Heart left ventricle (tissue), 13 donors: Measurements from ENCODE around the gene PRELID2.

Source experiments
- POLR2A ChIP-seq, 2 donors: fragments of 450-650 bp; IDR thresholded peaks; one replicate each; pipeline ENCODE4 v1.6.1; 2017; ENCODE audit warnings: antibody characterized with exemption in 2 of 2, mild to moderate bottlenecking in 2 of 2, moderate library complexity in 2 of 2
- TF ChIP-seq, protein P1 (sequence below), 12 donors: fragments of 200-600 bp; sonication (generic) in 4 of 12; IDR thresholded peaks; one replicate each; pipeline versions ENCODE4 v1.5.0 to v1.8.0; 2018 to 2022; ENCODE audit warnings: antibody characterized with exemption in 12 of 12, mild to moderate bottlenecking in 5 of 12
- donor health status: ischemic (EF 13 %, LVEDD 7.1; RV severe dilation, severe dysfunction).
- donor health status: DM: no; HTN: yes; CAD: no.
- donor health status: DM: no; HTN: no; CAD: no.
- donor health status: ischemic (EF 25% LVEDD 6.9; RV normal size, moderate dysfunction).
- donor health status: ischemic (EF 25% LVEDD 5.7; RV mildly dilated, moderate dysfunction).
- donor health status: ischemic (EF 35%, LVEDD 5.7; RV mildly dilated, moderate dysfunction).
- donor health status: nonischemic (EF 11% LVEDD 7.7; RV severe dilation, severe dysfunction).
- donor health status: DM: yes; HTN: yes; CAD: no.
- donor health status: PGD.
- donor health status: ischemic (EF 29% LVEDD 5.4; RV normal size, mild dysfunction).
- donor health status: nonischemic (EF 23%, LVEDD 6.1; RV moderate dilation, normal function).

DNA sequence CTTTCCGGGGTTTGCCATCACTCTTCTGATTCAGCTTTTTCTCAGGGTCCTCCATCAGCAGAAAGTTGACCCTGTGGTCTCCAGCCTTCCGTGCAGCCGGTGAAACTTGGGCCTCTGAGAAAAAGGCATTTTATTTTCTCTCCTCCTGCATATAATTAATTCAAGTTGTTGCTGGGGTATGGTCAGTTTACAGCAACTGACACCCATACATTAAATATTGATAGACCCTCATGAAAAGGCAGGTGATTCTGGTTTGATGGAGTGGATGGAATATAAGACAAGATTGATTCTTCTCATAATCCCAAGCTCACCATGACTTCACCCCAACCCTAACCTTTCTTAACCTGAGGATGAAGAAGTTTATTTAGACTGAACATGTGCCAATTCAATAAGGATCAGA is 37.8 kb upstream of the PRELID2 start, which contains the start of gene GRXCR2:
- TF ChIP-seq, protein P1, sequence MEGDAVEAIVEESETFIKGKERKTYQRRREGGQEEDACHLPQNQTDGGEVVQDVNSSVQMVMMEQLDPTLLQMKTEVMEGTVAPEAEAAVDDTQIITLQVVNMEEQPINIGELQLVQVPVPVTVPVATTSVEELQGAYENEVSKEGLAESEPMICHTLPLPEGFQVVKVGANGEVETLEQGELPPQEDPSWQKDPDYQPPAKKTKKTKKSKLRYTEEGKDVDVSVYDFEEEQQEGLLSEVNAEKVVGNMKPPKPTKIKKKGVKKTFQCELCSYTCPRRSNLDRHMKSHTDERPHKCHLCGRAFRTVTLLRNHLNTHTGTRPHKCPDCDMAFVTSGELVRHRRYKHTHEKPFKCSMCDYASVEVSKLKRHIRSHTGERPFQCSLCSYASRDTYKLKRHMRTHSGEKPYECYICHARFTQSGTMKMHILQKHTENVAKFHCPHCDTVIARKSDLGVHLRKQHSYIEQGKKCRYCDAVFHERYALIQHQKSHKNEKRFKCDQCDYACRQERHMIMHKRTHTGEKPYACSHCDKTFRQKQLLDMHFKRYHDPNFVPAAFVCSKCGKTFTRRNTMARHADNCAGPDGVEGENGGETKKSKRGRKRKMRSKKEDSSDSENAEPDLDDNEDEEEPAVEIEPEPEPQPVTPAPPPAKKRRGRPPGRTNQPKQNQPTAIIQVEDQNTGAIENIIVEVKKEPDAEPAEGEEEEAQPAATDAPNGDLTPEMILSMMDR (IDR thresholded peaks at IDR 0.05), result no peak
- TF ChIP-seq POLR2A (IDR thresholded peaks at IDR 0.05), result no peak
